Omental fat pad (tissue), 4 donors: ENCODE measurements around the gene SIGLEC15. TPM values are rescaled to one million over a fixed set of nuclear protein-coding genes. Genes with fewer than 3 reads are reported as not detected.

ENCODE experiments used
- ATAC-seq: fragments of 150-250 bp; one replicate; pipeline ENCODE4 v1.9.1; 2016; ENCODE audit warnings: mild to moderate bottlenecking, moderate library complexity; ENCODE audit not compliant: low FRiP score
- DNase-seq: peaks from one replicate; pipeline ENCODE4 v3.0.0-alpha.2; 2019; ENCODE audit warnings: low spot score
- total RNA-seq, 4 donors: library from RNA; depleted of rRNA; stranded (reverse); fragments of >200 nt; gene quantifications; one replicate each; pipeline ENCODE4 v1.1.0, GENCODE V29; 2016
- TF ChIP-seq, protein P1 (sequence below), 3 donors: fragments of 450-650 bp; IDR thresholded peaks; one replicate each; pipeline ENCODE4 v1.5.1; 2016 to 2017; ENCODE audit warnings: antibody characterized with exemption in 3 of 3, mild to moderate bottlenecking in 3 of 3, moderate library complexity in 2 of 3

Gene SIGLEC15
- total RNA-seq, 4 donors from 2014 or later = 0.25 to 2.5 (median 0.46) TPM; not detected in 1

DNA sequence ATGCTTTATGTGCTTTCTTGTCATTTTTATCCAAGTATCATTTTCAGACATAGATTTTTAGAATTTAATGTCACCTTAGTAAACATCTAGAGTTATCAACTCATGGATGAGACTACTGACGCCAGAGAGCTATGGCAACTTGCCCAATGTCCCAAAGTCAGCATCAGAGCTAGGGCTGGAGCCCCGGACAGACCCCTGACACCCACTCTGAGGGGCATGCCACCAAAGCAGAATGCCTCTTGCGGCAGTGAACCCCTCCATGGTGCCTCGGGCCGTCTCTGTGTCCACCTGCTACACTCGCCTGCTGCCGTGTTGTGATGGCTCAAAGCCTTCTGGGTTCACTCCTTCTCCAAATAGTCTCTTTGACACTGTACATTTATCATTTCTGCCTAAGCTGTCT, 5.4 kb downstream of the SIGLEC15 start:
- DNase-seq (no peak), ATAC-seq (no peak)
- TF ChIP-seq, protein P1, sequence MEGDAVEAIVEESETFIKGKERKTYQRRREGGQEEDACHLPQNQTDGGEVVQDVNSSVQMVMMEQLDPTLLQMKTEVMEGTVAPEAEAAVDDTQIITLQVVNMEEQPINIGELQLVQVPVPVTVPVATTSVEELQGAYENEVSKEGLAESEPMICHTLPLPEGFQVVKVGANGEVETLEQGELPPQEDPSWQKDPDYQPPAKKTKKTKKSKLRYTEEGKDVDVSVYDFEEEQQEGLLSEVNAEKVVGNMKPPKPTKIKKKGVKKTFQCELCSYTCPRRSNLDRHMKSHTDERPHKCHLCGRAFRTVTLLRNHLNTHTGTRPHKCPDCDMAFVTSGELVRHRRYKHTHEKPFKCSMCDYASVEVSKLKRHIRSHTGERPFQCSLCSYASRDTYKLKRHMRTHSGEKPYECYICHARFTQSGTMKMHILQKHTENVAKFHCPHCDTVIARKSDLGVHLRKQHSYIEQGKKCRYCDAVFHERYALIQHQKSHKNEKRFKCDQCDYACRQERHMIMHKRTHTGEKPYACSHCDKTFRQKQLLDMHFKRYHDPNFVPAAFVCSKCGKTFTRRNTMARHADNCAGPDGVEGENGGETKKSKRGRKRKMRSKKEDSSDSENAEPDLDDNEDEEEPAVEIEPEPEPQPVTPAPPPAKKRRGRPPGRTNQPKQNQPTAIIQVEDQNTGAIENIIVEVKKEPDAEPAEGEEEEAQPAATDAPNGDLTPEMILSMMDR (IDR thresholded peaks at IDR 0.05) = no peak

DNA sequence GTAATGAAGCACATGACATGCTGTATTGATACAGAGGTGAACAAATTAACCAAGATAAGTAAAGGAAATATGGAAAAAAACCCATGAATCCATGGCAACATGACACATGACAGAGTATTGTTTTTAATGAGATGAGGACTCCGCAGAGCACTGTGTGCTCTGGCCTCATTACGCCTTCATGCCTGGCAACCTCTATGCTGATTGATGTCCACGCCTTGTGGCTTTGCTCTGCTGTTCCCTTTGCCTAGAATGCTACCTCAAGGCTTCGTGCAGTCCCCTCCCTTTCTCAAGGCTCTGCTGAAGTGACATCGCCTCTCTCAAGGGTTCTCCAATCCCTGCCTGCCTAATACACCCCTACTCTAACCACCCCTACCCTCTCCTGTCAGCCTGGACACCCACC, 8.4 kb downstream of the SIGLEC15 start:
- no peak for ATAC-seq
- TF ChIP-seq, protein P1 (IDR thresholded peaks at IDR 0.05) = no peak
- no peak for DNase-seq

DNA sequence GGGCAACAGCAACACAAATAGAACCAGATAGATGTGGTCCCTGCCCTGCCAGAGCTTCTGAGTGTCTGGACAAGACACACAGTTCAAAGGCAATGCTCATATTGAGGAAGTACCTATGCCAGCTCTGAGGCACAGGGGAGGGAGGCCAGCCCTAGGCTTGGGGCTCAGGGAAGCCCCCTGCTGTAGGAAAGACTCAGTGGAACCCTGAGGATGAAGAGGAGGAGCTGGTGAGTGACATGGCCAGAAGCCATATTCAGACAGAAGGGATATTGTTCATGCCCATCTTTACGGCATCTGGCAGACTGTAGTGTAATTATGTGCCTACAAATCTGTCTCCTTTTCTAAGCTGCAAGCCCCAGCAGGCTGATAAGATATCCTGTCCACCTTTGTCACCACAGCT, 8.8 kb downstream of the SIGLEC15 start:
- DNase-seq (no peak), ATAC-seq (no peak)
- TF ChIP-seq, protein P1 (IDR thresholded peaks at IDR 0.05) = no peak

DNA sequence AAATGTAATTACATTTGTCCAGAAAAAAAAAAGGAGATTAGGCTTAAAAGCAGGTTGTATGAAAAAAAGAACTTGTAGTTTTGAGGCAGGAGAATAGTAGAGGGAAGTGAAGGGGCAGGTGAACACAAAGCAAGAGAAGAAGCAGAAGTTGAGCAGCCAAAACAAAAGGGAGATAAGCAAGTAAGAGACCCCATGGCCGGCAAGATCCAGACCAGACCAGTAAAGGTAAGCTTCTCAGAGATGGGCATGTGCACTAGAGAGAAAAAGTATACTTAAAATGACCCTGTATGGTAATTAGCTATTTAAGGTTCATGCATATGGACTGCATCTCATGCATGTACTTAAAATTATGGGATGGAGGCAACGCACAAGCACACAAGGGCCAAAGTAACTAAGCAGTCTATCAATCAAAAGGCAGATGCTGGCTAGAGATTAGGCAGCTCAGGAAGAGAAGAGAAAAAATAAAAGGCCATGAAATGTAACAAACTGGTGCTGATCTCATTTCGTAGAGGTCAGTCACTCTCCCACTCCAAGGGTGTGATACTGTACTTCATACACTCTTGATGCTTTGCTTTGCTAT, 9.7 kb downstream of the SIGLEC15 start:
- DNase-seq = no peak
- TF ChIP-seq, protein P1 (IDR thresholded peaks at IDR 0.05) = no peak
- ATAC-seq = no peak

DNA sequence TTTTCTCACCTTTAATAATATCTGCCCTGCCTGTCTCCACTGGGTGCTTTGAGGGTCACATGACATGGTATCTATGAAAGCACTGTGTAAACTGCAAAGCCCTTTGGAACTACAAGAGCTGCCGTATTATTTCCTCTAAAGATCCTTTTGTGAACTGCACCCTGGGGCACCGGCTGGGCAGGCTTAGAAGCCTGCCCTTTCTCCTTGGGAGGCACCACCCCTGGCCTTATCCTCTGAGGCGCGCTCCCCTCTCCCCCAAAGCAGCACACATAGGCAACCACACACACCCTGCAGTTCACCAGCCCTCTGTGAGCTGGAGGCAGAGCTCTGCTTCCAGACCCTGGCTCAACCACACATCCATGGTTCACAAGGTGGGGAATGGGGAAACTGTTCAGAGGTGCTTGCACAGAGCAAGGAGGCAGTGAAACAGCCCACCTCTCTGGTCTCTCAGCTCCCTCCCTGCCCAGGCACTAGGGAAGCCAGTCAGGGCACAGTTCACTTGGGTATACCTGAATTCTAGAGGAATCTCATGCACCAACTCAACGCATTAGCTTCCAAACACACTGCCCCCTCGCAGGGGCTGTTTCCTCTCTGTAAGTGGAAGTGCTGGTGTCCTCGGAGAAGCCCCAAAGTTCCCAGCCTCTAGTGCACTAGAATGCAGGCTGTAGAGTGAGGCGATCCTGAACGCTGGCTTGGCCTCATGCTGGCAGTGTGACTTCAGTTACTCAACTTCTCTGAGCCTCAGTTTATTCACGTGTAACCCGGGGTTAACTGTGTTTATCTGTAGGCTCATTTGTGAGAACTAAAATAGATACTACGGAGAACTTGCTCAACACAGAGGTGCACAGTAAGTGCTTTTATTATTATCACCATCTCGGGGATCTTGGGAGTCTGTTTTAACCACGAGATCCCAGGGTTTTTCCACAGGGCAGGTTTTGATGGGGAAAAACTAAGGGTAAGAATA, 11.0 kb downstream of the SIGLEC15 start:
- no peak for DNase-seq
- no peak for ATAC-seq
- TF ChIP-seq, protein P1 (IDR thresholded peaks at IDR 0.05) = no peak

DNA sequence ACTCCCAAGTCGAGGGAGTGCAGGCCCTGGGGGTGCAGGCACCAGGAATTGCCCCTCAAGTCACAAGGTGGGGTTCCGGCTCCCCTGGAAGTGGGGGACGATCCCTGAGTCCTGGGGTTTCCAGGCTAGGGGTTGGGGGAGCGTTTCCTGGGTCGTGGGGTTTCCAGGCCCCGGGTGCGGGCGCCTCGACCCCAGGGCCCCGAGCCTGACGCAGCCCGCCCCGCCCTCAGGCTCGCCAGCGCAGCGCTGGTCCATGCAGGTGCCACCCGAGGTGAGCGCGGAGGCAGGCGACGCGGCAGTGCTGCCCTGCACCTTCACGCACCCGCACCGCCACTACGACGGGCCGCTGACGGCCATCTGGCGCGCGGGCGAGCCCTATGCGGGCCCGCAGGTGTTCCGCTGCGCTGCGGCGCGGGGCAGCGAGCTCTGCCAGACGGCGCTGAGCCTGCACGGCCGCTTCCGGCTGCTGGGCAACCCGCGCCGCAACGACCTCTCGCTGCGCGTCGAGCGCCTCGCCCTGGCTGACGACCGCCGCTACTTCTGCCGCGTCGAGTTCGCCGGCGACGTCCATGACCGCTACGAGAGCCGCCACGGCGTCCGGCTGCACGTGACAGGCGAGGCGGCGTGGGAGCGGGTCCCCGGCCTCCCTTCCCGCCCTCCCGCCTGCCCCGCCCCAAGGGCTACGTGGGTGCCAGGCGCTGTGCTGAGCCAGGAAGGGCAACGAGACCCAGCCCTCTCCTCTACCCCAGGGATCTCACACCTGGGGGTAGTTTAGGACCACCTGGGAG, 12.0 kb downstream of the SIGLEC15 start:
- DNase-seq (no peak), ATAC-seq (peak; percentile 38)
- TF ChIP-seq, protein P1 (IDR thresholded peaks at IDR 0.05) = no peak
